ENCODE data around the gene DDB1. TPM values are rescaled to one million over a fixed set of nuclear protein-coding genes. Genes with fewer than 3 reads are reported as not detected.

The DDB1 gene
- total and polyA plus RNA-seq, 9 of the 15 experiments (the other 6 are each of a cell fraction or from before 2014, with no cell fraction given), result 172 to 361 (median 266) TPM

DNA sequence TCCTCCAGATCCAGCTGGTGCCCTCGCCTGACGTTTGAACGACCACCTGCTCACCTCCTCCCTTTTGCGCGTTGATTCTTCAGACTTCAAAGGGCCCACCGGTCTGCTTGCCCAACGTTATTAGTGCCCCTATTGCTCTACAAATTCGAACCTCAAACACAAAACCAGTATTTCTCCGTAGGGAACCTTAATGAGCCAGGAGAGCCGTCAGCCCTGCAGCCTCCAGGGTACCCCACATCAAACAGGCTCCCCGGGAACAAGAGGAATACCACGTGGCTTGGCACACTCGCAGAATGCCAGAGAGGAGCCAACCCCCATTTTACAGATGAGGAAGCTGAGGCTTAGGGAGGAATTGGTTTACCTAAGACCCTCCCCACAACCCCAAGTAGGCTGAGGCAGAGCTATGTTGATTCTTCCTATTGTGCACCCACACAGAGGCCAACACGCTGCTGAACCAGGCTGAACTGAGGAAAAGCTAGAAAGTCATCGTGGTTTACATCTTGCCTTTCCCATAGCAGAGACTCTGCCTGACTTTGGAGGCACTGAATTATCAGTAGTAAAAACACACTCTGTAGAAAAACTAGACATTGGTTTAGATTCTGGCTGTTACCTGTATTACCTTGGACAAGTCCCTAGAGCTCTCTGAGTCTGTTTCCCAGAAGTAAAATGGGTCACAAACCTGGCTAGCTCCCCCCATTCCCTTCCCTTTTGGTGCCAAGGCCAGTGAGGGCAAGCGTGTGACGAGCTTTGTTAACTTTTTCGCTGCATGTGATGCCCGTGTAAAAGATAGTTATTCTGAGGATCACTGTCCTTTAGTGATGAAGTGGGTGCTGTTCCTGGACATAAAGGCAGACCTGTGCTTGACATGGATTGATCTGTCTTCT lies 887 bp upstream of the DDB1 start (continued):
- TF ChIP-seq, protein P1, sequence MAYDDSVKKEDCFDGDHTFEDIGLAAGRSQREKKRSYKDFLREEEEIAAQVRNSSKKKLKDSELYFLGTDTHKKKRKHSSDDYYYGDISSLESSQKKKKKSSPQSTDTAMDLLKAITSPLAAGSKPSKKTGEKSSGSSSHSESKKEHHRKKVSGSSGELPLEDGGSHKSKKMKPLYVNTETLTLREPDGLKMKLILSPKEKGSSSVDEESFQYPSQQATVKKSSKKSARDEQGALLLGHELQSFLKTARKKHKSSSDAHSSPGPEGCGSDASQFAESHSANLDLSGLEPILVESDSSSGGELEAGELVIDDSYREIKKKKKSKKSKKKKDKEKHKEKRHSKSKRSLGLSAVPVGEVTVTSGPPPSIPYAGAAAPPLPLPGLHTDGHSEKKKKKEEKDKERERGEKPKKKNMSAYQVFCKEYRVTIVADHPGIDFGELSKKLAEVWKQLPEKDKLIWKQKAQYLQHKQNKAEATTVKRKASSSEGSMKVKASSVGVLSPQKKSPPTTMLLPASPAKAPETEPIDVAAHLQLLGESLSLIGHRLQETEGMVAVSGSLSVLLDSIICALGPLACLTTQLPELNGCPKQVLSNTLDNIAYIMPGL (CRISPR knock-in tag; IDR thresholded peaks at IDR 0.05), result no peak
- peak; percentile 94 for TF ChIP-seq RBM25 (IDR thresholded peaks at IDR 0.05; ENCODE audit: low read depth, low read length, severe bottlenecking)
- peak; percentile 51; the same call in 1 of the 2 replicates for TF ChIP-seq BRD4 (IDR thresholded peaks at IDR 0.05)
- TF ChIP-seq ADNP (tag; IDR thresholded peaks at IDR 0.05), result peak; percentile 75
- no peak for TF ChIP-seq ZNF668 (CRISPR knock-in tag; IDR thresholded peaks at IDR 0.05)
- peak; percentile 10 for TF ChIP-seq TBP (optimal IDR thresholded peaks at IDR 0.05; ENCODE audit: low read depth, low read length)
- TF ChIP-seq ZNF77 (CRISPR knock-in tag; IDR thresholded peaks at IDR 0.05), result no peak
- TF ChIP-seq KAT2B (IDR thresholded peaks at IDR 0.05; ENCODE audit: low read depth, low read length), result no peak
- peak; percentile 81; the same call in 1 of the 2 replicates for TF ChIP-seq HDAC2 (IDR thresholded peaks at IDR 0.05)
- TF ChIP-seq FOXP1 (CRISPR knock-in tag; IDR thresholded peaks at IDR 0.05), result no peak
- TF ChIP-seq, protein P2, sequence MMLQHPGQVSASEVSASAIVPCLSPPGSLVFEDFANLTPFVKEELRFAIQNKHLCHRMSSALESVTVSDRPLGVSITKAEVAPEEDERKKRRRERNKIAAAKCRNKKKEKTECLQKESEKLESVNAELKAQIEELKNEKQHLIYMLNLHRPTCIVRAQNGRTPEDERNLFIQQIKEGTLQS (IDR thresholded peaks at IDR 0.05), result no peak
- TF ChIP-seq, protein P2 (CRISPR knock-in tag; conservative IDR thresholded peaks at IDR 0.05), result 0 out of 2 replicates have a peak, but pooled peaks have one; percentile 9
- TF ChIP-seq BCOR (IDR thresholded peaks at IDR 0.05), result peak; percentile 98
- TF ChIP-seq MGA (IDR thresholded peaks at IDR 0.05), result peak; percentile 52
